ENCODE results near the gene RPS15.
A peak's percentile ranks its signal among the peaks of the same experiment; 100 is the strongest.
"Not testable (repeated sequence)": the region's sequence is repeated elsewhere in the genome, so short reads cannot be mapped to it uniquely, and the experiment has no call there.

The RPS15 gene

DNA sequence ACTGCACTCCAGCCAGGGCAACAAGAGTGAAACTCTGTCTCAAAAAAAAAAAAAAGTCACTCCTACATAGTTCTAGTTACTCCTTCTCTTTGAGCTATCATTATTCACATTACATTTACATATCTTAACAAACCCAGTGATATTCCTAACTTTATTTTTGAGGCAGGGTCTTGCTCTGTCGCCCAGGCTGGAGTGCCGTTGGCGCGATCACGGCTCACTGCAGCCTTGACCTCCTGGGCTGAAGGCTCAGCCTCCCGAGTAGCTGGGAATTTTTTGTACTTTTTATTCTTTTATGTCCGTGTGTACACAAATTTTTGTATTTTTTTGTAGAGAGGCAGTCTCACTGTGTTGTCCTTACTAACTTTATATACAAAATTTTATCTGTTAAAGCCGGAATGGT is 587 bp upstream of the RPS15 start:
- no peak for DNase-seq

DNA sequence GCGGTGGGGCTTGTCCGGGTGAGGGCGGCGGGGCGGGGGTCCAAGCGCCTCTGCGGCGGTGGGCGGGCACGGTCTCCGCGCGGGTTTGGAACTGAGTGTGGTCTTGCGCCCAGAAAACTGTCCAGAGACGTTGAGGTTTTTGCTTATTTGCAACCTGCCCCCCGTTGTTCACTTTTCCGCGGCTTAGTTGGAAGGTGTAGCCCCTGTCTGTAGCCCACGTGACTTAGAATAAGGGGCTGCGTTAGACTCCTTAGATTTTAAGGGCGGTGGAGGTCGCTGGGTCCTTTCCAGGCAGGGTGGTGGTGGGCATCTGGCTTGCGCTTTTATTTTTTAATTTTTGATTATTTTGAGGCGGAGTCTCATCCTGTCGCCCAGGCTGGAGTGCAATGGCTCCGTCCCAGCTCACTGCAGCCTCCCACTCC is 748 bp downstream of the RPS15 start:
- DNase-seq: no peak

- not testable (repeated sequence) for DNase-seq
Measured at GRCh38 chr19:1439525-1440417, 1.6 kb downstream of the RPS15 start.

- DNase-seq: no peak
Measured at GRCh38 chr19:1440418-1440801, 2.2 kb downstream of the RPS15 start.

DNA sequence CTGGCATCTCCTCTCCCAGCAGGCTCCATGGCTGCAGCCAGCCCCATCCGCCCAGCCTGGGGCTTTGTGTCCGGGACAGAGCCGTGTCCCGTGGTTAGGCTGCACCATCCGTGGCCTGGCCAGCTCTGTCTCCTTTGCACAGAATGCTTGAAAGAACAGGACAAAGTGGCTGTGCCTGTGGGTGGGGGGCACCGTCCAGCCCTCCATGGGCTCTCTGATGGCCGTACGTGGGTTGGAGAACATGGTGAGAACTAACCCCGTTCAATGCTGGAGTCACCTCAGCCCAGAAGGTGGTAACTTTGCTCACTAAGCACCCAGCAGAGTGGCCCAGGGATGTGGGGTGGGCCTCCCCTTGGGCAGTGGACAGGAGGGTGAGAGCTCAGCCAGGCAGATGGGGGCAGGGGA is 2.8 kb downstream of the RPS15 start:
- no peak for DNase-seq

- DNase-seq: no peak
Measured at GRCh38 chr19:1441677-1442438, 3.7 kb downstream of the RPS15 start.

DNA sequence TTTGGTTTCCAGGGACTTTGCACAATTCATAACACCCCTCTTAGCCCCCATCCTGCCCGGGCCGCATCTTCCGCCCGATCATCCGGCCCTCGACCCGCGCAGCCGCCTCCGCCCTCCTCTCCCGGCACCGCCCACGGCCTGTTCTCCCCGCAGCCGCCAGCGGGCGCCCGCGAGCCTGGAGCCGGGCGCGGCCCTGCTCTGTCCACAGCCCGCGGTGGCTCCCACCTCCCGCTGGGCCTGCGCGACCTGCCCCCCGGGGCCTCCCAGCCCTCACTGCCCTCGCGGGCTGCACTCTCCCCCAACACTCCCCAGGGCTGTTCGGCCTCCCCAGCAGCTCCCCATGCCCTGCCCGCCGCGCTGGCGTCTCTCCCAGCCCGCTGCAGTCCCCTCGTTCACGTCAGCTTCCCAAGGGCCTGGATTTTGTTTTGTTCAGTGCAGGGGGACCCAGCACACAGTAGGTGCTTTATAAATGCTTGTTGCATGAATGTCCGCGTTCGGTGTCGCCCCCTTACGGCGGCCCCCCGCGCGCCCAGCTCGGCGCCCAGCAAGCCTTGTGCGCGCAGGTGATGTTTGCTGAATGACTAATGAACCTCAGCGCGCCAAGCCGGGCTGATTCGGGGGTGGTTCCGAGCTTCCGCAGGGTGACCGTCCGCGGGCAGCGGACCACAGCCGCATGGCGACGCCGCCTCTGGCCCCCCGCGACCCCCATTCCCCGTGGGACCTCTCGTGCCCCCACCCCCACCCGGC is 7.2 kb downstream of the RPS15 start:
- DNase-seq: peak; percentile 69

GRCh38 chr19:1445932-1446712 is 7.9 kb downstream of the RPS15 start:
- DNase-seq: no peak

DNA sequence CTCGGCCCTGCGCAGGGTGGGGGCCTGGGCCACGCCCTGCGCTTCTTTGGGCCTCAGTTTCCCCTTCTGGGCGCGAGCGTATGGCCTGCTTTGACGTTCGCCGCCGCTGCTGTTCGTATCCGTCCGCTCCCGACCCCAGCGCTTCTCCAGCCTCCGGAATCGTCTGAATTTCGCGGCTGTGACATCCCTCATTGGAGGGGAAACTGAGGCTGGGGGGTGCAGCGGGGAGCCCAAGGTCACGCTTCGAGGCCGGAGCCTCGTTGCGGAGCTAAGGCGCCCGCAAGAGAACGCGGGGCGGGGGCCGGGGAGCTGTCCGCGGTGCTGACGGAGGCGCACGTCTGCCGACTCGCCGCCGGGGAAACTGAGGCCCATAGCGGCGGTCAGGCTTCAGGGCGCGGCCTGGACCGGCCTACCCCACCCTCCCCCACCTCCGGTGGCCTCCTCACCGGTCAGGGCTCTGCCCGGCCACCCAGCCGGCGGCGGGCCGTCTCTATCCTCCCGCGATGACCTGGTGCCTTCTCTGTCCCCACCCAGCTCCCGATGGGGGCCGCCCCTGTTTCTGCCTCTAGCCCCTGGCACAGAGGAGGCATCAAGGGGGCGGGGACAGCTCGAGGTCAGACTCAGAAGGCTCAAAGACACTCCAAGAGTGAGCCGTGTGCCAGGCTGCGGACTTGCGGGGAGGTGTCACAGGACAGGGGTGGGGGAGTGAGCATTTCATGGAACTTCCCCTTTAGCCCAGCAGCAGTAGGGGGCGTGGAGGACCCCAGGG is 8.7 kb downstream of the RPS15 start:
- peak; percentile 40 for DNase-seq

GRCh38 chr19:1447504-1447903 is 9.3 kb downstream of the RPS15 start:
- no peak for DNase-seq

- DNase-seq: no peak
Measured at GRCh38 chr19:1447944-1448343, 9.7 kb downstream of the RPS15 start.

DNA sequence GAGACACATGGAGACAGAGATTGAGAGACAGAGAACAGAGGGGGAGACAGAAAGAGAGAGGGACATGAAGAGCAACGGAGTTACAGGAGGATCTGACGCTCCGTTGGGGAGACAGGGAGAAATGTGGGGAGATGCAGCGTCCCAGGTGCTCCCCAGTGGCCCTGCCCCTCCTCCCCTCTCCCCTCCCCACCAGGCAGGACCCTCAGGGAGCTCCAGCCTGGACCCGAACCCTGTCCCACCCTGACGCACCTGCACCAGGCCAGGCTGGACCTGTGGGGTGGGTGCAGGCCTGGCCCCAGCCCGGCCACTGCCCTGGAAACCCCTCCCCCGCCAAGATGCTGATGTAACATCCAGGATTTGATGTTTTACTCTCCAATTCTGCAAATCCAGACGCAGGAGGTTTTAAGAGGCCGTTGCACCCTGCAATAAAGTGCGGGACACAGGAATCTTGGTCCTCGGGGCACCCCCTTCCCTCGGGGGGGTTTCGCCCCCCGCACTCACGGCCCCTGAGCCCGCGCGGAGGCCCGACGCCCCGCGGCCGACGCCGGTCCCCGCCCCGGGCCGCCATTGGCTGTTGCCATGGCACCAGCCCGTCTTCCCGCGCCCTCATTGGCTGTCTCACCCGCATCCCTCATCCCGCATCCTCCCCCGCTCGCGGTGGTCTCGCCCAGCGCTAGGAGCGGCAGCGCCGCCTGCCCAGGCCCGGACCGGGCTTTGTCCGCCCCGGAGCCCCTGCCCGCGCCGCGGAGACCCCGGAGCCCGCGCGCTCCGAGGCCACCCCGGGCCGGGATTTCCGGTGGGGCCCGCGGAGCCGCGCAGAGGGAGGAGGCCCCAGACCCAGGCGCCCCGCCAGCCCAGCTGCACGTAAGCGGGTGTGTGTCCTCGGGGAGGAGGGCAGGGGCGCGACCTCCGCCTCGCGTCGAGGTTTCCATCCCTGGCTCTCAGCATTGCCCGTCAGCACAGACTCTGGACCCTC is 11.6 kb downstream of the RPS15 start, which contains the start of gene APC2:
Gene APC2 (plus strand): TSS at position 655 of the 976 bp plus-strand sequence. CDS start 2,881 bp downstream, outside the sequence.
- no peak for DNase-seq

GRCh38 chr19:1450735-1451731 is 12.8 kb downstream of the RPS15 start:
- no peak for DNase-seq

DNA sequence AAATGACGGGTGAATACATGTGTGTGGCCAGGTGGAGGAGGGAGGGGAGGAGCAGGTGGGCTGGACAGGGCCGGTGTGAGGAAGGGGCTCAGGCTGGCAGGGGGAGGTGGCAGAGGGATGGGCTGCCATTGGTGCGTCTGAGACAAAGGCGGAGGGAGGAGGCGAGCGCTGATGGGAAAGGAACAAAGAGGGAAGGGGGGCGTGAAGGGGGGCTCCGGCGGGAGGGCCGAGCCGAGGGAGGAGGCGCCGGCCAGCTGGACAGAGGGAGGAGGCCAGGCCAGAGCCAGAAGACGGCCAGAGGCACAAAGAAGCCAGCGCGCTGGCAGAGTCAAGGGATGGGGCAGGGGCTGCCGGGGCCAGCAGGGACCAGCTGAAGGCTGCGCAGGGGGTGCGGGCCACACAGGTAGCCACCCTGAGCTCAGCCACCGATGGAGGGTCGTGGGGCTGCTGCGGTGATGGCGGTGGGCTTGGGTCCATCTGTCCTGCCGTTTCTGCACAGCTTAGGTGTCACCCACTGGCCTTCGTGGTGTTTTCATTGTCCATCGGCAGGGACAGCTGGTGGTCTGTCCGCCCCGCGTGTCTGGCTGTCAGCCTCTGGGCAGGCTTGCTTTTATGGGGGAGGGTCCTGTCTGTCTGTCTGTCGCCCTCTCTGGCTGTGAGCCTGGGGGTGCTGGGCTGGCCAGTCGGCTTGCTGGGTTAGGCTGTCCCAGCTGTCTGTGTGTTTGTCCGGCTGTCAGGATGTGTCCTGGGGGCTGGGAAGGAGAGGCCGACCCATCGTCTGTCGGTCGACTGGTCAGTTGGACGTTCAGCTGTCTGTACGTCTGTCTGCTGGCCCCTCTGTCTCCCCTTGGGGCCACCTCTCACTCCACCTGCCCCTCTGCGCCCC is 14.0 kb downstream of the RPS15 start:
- DNase-seq: no peak

DNA sequence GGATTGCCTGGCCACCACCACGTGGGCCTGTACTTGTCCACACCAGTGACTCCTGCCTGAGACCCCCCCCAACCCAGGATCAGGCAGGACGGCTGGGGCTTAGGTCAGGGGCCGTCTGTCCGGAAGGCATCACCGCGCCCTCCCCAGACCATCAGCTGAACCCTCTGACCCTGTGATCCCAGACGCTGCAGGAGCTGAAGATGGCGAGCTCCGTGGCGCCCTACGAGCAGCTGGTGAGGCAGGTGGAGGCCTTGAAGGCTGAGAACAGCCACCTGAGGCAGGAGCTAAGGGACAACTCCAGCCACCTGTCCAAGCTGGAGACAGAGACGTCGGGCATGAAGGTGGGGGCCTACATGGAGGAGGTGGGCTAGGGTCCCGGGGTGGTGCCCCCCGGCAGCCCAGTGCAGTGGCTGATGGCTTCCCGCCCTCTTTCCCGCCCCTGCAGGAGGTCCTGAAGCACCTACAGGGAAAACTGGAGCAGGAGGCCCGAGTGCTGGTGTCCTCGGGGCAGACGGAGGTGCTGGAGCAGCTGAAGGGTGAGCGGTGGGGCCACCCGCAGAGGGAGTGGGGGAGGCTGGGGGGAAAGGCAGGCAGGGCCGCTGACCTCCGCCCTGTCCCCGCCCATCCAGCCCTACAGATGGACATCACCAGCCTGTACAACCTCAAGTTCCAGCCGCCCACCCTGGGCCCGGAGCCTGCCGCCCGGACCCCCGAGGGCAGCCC is 14.8 kb downstream of the RPS15 start:
- no peak for DNase-seq

- no peak for DNase-seq
Measured at GRCh38 chr19:1453525-1454364, 15.5 kb downstream of the RPS15 start.

All from activated CD4-positive, alpha-beta T cell treated with anti-CD3 and anti-CD28 coated beads, Interleukin-2, amount 50 U/mL, for 1 hour (primary cell).